Activated CD8-positive, alpha-beta memory T cell treated with anti-CD3 and anti-CD28 coated beads for 36 hours (primary cell): ENCODE results near the gene IL4I1. TPM values are rescaled to one million over a fixed set of nuclear protein-coding genes. Genes with fewer than 3 reads are reported as not detected.

Experiments used
- CTCF ChIA-PET: fragments of 350-600 bp; sonication (Branson Sonifier 250); formaldehyde crosslinking; loops from one replicate; lab custom pipeline; 2021; ENCODE audit warnings: antibody characterized with exemption; lab: Charles Lee
- POLR2A ChIA-PET: fragments of 350-600 bp; sonication (Branson Sonifier 250); formaldehyde crosslinking; loops from one replicate; lab custom pipeline; 2021; ENCODE audit warnings: antibody characterized with exemption; lab: Charles Lee
- total RNA-seq, 2 experiments: library from RNA; stranded (reverse); gene quantifications; one replicate each; pipeline ENCODE4 v1.2.3, GENCODE V29; 2021

The IL4I1 gene
- total RNA-seq, 2 experiments from 2014 or later = 28.9 to 30.8 TPM

DNA sequence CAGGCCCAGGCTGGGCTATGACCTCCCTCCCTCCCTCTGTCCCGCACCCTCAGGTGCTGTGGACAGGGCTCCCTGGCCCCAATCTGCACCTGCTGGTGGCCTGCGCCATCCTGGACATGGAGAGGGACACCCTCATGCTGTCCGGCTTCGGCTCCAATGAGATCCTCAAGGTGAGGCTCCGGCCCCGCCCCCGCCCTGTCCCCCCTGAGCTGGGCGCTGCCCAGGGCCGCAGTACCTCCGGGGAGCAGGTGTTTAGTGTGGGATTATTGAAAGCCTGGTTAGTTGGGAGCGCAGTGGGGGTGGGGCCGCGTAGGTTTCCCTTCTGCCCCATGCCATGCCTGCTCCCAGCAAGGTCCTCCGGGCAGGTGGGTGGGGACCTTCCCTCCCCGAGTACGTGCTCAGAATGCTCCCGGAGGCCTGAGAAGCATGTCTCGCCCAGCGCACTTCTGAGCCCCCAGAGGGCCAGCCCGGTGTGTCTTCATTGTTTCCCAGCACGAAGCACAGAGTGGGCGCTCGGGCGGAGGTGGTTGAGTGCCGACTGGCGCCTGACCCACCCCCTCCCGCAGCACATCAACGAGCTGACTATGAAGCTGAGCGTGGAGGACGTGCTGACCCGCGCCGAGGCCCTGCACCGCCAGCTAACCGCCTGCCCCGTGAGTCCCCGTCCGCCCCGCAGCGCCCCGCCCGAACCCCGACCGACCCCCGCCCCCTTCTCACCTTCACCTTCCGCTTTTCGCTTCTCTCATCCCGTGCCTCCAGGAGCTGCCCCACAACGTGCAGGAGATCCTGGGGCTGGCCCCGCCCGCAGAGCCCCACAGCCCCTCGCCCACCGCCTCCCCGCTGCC, 8.8 kb downstream of the IL4I1 start:
- CTCF ChIA-PET = no interaction called here

DNA sequence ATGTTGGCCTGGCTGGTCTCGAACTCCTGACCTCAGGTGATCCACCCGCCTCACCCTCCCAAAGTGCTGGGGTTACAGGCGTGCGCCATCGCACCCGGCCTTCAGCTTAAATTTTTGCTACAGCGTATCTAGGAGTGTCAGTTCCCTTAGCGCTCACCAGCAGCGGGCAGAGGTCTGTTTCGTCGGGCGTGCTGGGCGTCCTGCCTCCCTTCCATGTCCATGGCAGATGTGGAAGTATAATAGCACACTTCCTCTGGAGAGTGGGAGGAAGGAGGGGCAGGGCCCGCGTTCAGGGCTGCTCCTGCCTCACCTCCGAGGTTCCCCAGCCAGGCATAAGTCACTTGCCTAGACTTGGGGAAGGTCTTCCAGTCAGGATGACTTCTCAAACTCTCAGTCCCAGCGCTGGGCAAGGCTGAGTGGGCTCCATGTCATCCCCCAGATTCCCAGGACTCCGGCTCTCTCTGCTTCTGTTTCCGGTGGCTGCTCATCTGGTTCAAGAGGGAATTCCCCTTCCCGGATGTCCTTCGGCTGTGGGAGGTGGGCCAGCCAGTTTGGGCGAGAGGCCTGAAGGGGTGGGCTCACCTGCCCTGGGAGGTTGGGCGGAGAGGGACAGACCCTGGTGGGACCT, 9.5 kb downstream of the IL4I1 start:
- POLR2A ChIA-PET = interaction anchor here (0.6 to 1.0 kb wide), 2 partner anchors 26 to 34 kb away, joined by 3 read pairs; no protein-coding TSS in a partner anchor
- CTCF ChIA-PET = interaction anchor here (1.0 kb wide), 1 partner anchor 51 kb away, joined by 3 read pairs; no protein-coding TSS in a partner anchor

More for the DNA sequence above, 8.8 kb downstream of the IL4I1 start:
- POLR2A ChIA-PET = interaction anchor here (0.6 to 1.1 kb wide), 3 partner anchors 42 to 215 kb away, joined by 3 to 6 read pairs (median 6); no protein-coding TSS in a partner anchor

DNA sequence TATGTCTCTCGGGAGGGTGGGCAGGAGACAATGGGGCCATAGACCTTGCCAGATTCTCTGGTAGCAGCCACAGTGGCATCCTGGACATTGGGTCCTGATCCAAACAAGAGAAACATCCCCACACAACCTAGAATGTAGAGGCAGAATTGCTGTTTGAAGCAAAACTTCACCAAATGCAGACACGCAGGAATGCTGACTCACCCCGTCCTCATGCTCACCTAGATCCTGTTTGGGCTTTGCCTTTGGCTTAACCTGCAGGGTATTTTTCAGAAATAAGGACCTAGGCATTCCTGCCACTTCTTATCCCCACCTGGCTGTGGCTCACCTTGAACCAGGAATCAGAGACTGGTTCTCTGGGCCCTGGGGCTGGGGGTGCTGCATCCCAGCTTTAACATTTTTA, 11.9 kb downstream of the IL4I1 start:
- POLR2A ChIA-PET = interaction anchor here (0.7 kb wide), 1 partner anchor 71 kb away, joined by 3 read pairs; no protein-coding TSS in a partner anchor
- CTCF ChIA-PET = no interaction called here

DNA sequence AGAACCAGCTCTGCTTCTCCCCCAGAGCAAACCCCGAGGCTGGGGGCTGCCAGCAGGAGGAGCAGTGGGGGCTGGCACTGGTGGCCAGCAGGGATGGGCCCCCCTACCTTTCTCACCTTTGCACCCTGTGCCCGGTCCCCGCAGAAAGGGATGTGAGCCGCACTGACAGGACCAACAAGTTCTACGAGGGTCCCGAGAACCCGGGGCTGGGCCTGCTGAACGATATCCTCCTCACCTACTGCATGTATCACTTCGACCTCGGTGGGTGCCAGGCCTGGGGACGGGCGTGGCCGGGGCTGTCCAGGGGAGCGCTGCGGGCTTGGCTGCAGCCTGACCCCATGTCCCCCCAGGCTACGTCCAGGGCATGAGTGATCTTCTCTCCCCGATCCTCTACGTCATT, 12.6 kb downstream of the IL4I1 start:
- CTCF ChIA-PET = no interaction called here
- POLR2A ChIA-PET = no interaction called here

DNA sequence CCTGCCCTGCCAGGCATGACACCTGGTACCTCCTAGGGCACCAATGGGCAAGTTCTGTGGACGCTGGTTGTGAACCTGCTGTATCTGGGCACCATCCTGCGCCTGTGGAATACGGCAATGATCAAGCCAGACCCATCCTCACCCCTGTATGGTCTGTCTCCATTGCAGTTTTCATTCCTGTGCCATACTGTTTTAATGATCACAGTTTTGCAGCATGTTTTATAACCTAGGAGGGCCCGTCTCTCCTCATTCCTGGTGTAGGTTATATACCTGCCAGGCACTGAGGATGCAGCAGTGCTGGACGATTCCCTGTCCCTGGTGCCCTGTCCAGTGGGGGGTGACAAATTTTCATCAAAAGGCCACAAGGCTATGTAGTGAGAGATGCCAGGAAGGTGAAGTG, 13.6 kb downstream of the IL4I1 start:
- ChIA-PET CTCF (no interaction called here), POLR2A (no interaction called here)

DNA sequence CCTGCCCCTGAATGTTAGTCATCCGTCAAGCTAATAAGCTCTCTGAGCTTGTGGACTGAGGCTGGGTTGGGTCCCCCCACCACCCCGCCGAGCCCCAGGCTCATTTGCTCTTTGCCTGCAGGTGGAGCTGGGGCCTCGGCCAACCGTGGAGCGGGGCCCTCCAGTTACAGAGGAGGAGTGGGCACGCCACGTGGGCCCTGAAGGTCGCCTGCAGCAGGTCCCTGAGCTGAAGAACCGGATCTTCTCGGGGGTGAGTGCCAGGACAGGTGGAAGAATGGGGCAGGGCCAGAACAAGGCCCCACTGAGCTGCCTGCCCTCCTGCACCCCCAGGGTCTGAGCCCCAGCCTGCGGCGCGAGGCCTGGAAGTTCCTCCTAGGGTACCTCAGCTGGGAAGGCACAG, 14.0 kb downstream of the IL4I1 start:
- CTCF ChIA-PET = no interaction called here
- POLR2A ChIA-PET = no interaction called here

DNA sequence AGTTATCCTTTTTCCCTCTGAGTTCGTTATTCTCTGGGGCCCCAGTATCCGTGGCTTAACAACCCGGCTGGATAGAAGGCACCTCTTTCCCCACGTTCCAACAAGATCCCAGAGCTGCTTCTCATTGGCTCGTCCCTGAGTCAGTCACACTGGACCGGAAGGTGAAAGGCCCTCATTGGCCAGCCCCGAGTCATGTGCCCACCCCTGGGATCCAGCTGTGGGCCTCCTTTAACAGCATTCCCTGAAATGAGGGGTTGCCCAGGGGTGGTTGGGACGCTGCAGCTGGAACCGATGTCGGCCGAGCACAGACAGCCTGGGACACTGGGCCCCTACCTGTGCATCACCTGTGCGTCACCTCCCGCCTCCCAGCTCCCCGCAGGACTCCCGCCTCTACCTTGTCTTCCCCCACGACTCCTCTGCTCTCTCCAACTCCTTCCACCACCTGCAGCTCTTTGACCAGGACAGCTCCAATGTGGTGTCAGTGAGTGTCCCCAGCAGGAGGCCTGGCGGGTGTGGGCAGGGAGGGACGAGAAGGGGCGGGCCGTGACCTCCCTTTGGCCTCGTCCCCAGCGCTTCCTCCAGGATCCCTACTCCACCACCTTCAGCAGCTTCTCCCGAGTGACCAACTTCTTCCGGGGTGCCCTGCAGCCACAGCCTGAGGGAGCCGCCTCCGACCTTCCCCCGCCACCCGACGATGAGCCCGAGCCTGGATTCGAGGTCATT, 14.9 kb downstream of the IL4I1 start:
- CTCF ChIA-PET = interaction anchor here (1.1 kb wide), 1 partner anchor 8 kb away, joined by 4 read pairs; no protein-coding TSS in a partner anchor
- POLR2A ChIA-PET = interaction anchor here (0.9 kb wide), 1 partner anchor 12 kb away, joined by 5 read pairs; no protein-coding TSS in a partner anchor

DNA sequence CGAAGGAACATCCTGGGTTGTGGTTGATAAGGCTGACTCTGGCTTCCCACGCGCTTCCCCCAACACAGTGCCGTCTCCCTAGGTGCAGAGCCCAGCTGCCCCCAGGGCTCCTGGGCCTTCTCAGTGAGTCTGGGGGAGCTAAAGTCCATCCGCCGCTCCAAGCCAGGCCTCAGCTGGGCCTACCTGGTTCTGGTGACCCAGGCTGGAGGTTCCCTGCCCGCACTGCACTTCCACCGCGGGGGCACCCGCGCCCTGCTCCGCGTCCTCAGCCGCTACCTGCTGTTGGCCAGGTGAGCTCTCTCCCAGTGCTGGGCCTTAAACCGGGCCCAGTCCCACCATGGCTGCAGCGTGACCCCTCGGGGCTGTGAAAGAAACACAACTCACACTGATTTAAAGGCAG, 15.5 kb downstream of the IL4I1 start:
- ChIA-PET CTCF (interaction anchor here (1.1 kb wide), 1 partner anchor 9 kb away, joined by 4 read pairs; no protein-coding TSS in a partner anchor), POLR2A (interaction anchor here (0.9 kb wide), 1 partner anchor 13 kb away, joined by 5 read pairs; no protein-coding TSS in a partner anchor)

DNA sequence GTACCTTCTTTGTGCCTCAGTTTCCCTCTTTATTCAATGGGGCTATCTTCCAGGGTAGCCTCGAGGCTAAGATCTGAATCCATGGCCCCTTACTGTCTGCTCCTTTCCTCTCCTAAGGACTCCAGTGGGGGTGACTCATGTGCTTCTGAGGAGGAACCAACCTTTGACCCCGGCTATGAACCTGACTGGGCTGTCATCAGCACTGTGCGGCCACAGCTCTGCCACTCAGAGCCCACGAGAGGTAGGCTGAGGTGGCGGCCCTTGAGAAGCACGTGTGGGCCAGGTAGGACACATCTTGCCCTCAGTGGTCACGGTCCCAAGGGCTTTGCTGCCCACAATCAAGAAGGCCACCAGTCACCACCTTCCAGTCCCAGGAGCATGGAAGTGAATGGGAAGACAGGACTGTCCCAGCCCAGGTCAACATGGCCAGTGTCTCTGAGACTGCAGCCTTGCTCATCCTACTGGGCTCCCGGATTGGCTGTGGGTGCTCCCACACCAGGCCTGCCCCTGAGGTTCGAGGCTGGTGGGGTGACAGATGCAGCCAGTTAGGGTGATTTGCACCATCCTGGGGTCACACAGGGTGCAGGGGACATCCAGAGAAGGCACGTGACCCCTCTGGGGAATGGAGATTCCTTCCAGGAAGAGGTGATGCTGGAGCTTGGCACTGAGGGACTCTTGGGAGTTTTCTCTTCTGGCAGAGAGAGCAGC, 16.4 kb downstream of the IL4I1 start:
- ChIA-PET POLR2A (no interaction called here), CTCF (interaction anchor here (0.7 kb wide), 1 partner anchor 10 kb away, joined by 3 read pairs; no protein-coding TSS in a partner anchor)

DNA sequence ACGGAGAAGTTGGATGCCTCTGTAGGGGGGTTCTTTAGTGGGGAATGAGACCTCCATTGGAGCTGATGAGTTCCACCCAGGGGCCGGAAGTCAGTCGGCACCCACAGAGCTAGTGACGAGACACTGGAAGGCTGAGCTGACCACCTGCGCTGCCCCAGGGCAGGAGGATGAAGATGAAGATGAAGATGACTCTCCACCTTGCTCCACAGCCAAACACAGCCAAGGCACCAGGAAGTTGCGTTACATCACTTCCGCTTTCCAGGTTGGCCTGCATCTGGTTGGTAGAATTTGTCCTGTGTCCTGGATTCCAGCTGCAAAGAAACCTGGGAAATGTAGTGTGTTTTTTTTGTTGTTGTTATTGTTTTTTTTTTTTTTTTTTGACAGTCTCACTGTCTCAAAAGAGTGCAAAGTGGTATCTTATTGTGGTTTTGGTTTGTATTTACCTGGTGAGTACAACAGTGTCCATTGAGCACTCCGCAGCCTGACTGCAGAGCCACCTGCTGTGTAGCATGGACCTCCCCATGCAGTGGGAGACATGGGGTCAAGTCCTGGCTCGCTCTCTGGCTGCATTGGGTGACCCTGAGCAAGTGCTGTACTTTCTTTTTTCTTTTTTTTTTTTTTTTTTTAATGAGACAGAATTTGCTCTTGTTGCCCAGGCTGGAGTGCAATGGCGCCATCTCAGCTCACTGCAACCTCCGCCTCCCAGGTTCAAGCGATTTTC, 17.3 kb downstream of the IL4I1 start:
- ChIA-PET POLR2A (no interaction called here), CTCF (interaction anchor here (0.7 kb wide), 1 partner anchor 11 kb away, joined by 3 read pairs; no protein-coding TSS in a partner anchor)

DNA sequence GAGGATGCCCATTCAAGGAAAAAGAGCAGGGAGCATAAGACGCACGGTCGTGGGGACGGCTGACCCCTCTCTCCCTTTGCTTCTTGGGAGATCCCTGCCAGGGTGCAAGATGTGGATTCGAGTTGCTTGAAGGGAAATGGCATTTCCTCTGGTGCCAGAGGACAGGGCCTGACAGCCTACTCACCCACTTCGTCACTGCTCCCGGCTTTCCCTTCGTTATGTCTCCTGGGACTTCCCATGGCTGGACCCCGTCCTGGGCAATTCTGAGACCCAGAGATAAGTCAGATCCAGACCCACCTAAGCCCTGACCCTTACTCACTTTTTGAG, 18.0 kb downstream of the IL4I1 start:
- ChIA-PET CTCF (no interaction called here), POLR2A (no interaction called here)

DNA sequence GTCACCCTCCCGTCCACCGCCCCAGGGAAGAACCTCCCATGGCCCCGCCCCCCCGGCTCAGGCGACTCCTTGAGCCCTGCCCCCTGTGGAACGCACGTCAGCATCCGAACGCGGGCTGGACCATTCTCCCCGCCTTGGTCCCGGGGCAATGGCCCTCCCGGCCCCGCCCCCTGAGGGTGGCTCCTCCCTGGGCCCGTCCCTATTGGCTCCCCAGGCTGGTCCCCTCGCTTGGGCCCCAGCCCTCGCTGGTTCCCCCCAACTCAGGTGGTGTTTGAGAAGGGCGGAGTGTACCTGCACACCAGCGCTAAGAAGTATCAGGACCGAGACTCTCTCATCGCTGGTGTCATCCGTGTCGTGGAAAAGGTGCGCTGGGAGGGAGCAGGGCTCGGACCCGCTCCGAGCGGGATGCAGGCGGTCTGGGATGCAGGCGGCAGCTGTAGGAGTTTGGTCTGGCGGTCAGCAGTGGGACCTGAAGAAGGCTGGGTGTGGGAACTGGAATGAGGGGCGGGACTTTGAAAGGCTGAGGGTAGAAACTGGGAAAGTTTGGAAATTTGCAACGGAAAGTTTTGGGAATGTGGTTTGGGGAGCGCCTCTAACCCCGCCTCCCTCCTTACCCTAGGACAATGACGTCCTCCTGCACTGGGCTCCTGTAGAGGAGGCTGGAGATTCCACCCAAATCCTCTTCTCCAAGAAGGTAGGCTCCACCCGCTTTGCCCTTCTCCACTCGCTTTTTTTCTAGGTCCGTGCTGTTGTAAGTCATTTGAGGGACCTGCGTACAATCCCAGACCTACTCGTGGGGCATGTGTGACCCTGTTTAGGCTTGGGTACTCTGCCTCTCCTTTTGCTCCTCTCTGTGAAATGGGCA, 18.6 kb downstream of the IL4I1 start:
- ChIA-PET POLR2A (interaction anchor here (0.8 kb wide), 1 partner anchor 51 kb away, joined by 8 read pairs; the partner anchor contains the start of genes ATF5 and NUP62), CTCF (no interaction called here)

DNA sequence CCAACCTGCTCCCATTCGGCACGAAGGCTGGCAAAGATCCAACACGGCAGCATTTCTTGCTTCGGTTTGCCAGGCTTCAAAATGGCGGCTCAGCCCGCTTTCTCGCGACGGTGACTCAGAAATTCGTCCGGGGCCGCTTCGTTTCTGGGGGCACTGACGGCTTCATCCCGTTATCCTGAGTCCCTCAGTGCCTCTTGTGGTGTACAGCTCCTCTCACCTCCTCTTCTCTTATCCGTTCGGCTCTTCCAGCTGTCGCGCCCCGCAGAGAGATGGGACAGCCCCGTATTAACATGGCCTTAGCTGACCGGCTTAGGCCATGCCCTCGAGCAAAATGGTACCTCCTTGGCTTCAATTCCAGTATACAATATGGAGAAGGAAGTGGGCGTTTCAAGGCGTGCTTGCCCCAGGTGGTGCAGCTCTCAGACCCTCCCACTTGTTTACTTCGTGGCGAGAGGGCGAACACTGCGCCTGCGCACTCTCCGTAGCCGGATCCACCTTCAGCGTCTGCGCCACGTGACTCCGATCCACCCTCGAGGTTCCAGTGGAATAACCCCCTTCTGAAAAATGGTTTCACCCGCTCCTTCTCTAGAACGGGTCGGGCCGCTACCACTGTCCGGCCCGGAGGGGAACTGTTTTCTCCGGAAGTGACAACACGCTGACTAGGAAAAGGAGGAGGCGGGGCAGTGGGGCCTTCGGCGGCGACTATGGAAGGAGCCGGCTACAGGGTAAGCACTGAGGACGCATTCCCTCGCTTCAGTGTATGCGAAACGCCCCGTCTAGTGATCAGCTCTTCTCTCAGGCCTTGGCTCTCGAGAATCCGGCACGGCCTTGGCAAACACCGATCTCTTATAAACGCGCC, 19.4 kb downstream of the IL4I1 start, which contains the start of the genes AKT1S1 and TBC1D17:
AKT1S1 (minus strand) TSS at position 336 of the 859 bp plus-strand sequence. CDS start 4,060 bp downstream, outside the sequence.
TBC1D17 (plus strand) TSS at position 683 of the 859 bp plus-strand sequence; CDS start at position 705, 22 bp downstream.
- ChIA-PET POLR2A (interaction anchor here (0.8 to 1.0 kb wide), 3 partner anchors 20 to 201 kb away, joined by 3 to 8 read pairs (median 3); partner anchors contain the start of genes ATF5, NUP62 and PRMT1), CTCF (interaction anchor here (2.5 kb wide), 1 partner anchor 13 kb away, joined by 11 read pairs; no protein-coding TSS in a partner anchor)

DNA sequence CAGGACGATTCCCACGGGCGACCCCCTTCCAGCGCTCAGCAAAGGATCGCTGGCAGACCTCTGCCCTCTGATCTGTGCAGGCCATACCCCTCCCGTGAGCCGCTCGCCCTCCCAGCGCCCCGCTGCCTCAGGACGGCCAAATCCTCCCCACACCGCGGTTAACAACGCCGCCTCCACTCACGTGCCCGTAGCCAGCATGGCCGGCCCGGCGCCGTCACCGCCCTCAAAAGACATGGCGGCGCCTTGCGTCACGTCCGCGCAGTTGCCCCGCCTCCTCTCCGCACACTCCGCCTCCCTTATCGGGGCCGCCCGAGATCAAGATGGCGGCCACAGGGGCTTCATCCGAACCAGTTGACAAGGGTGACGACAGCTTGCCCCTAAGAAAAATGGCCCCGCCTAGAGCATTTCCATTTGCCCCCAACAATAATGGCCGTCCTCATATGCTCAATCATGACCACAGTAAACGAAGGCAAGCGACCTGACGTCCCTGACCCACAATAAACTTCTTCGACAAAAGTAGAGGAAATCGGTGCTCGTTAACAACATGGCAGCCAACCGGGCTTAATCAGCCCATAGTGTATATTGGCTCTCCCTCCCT, 20.2 kb downstream of the IL4I1 start:
- ChIA-PET CTCF (interaction anchor here (2.5 kb wide), 1 partner anchor 14 kb away, joined by 11 read pairs; no protein-coding TSS in a partner anchor), POLR2A (interaction anchor here (0.5 to 1.0 kb wide), 4 partner anchors 10 to 1408 kb away, joined by 3 read pairs; partner anchors contain the start of gene PRMT1)

DNA sequence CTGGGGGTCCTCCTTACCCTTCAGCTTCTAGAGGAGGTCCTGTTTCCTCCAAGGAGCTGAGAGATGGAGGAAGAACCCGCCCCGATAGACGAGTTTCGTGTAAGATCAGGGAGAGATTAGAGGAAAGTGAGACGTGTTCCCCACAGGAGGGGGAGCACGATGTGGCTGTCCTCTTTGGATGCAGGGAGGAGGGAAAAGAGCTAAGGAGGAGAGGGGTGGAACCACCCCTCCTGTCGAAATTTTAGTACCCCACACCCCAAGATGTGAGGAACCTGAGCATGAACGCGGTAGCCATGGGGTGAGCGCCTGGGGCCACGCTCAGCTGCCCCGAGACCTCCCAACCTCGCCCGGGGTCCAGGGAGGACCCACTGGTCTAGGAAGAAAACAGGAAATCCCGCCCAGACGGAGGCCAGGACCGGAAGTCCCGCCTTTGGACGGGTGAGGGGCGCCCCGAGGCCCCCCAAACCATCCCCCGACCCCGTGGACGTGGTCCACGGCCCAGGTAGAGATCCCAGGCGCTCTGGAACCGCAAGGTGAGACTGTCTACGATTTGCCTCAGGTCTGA, 20.7 kb downstream of the IL4I1 start:
- POLR2A ChIA-PET = interaction anchor here (0.5 to 0.7 kb wide), 2 partner anchors 9 to 1408 kb away, joined by 3 read pairs; no protein-coding TSS in a partner anchor
- CTCF ChIA-PET = interaction anchor here (2.5 kb wide), 1 partner anchor 14 kb away, joined by 11 read pairs; no protein-coding TSS in a partner anchor
